Suprapubic skin (tissue), 3 donors: ENCODE data around the gene SCAMP5.

Source experiments
- CTCF ChIP-seq, 2 donors: fragments of 200-600 bp in 1 of 2; fragments of 450-650 bp in 1 of 2; sonication (generic) in 1 of 2; IDR thresholded peaks; one replicate each; pipeline ENCODE4 v1.5.1; 2016 to 2019; ENCODE audit warnings: antibody characterized with exemption in 2 of 2, mild to moderate bottlenecking in 1 of 2, moderate library complexity in 1 of 2
- EP300 ChIP-seq: sonication (generic); formaldehyde crosslinking; IDR thresholded peaks from one replicate; pipeline ENCODE4 v1.6.1; 2017; ENCODE audit warnings: antibody characterized with exemption

- TF ChIP-seq CTCF (IDR thresholded peaks at IDR 0.05) (no peak), EP300 (no peak)
These were observed 709 bp downstream of the SCAMP5 start for GRCh38 chr15:74995779-74996765.
